GM19395 (cell line): ENCODE data around the gene KRTAP10-5.
"Not testable (repeated sequence)": the region's sequence is repeated elsewhere in the genome, so short reads cannot be mapped to it uniquely, and the experiment has no call there.

Experiments used
- ATAC-seq: cut with Tn5 transposase; IDR thresholded peaks from one replicate; pipeline ENCODE4 v1.9.1; 2021; ENCODE audit warnings: mild to moderate bottlenecking, moderate library complexity; ENCODE audit not compliant: unreplicated experiment

Gene KRTAP10-5

GRCh38 chr21:44571844-44572782 lies 8.3 kb downstream of the KRTAP10-5 start:
- ATAC-seq: no peak

DNA sequence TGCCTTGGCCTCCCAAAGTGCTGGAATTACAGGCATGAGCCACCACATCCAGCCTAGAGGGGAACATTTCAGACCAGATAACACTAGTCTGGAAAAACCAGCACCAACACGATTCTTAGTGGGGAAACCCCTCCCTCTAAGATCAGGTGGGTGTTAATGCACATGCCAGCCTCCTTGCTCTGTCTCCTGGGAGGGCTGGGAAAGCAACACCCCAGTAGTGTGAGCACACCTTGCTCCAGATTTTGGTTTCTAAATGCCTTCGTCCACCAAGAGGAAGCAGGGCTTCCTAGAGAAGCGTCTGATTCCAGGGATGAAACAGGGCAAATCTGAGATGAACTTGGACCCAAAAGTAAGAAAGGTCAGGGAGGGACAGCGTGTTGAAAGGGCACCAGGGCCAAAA lies 9.1 kb downstream of the KRTAP10-5 start:
- ATAC-seq: no peak

GRCh38 chr21:44569861-44570517 lies 10.4 kb downstream of the KRTAP10-5 start:
- ATAC-seq: no peak

- ATAC-seq: no peak
These were observed 11.5 kb downstream of the KRTAP10-5 start for GRCh38 chr21:44568667-44569556.

GRCh38 chr21:44568261-44568660 lies 12.1 kb downstream of the KRTAP10-5 start:
- ATAC-seq: no peak

DNA sequence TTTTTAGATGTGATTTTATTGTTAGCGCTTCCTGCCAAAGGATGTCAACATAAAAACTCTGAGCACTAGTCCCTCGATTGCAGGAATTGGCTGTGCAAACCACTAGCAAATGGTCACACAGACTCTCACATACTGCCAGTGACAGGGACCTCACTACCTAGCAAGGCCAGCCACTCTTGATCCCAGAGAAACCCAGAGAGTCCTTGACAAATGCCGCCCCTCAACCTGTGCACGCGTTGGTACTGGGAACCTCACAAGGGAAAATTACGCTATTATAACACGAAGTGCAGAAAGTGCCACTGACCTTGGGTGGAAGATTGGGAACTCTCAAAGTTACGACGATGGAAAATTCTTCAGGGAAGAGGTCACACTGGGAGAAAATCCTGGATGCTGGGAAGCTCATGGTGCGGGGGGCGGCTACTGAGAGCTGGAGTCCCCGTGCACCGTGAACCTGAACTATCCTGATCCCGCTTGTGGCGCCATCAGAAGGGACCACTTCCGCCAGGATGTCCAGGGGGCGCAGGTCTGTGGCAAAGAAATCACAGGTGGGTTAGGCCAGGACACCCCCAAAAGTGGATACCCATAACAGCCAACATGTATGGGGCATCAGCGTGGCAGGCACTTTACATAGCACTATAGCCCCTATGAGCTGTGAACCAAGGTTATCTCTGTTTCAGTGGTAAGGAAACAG lies 12.8 kb downstream of the KRTAP10-5 start:
- no peak for ATAC-seq

- no peak for ATAC-seq
These were observed 14.0 kb downstream of the KRTAP10-5 start for GRCh38 chr21:44566403-44566802.

- ATAC-seq: no peak
These were observed 15.4 kb downstream of the KRTAP10-5 start for GRCh38 chr21:44564886-44565598.

- no peak for ATAC-seq
These were observed 16.3 kb downstream of the KRTAP10-5 start for GRCh38 chr21:44564099-44564498.

DNA sequence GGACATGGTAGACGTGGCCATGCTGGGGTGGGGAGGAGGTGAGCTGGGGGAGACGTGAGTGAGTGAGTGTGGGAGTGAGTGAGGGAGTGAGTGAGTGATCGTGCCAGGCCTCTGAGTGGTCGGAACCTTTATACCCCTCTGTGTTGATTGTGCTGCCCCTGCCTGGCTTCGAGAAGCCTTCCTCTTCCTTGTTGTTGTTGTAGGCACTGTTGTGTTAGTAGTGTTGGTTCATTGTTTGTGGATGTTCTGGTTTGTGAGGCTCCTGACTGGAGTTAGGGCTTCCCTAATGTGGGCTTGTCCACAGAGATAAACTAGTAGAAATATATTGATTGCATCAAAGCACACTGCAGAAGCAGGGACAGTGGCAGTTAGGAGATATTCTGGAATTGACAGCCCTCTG lies 21.7 kb downstream of the KRTAP10-5 start, which contains the start of gene KRTAP10-3:
TSS of gene KRTAP10-3 (minus strand) at position 101 of the 400 bp plus-strand sequence. CDS start at position 21, 80 bp downstream.
- ATAC-seq: no peak

DNA sequence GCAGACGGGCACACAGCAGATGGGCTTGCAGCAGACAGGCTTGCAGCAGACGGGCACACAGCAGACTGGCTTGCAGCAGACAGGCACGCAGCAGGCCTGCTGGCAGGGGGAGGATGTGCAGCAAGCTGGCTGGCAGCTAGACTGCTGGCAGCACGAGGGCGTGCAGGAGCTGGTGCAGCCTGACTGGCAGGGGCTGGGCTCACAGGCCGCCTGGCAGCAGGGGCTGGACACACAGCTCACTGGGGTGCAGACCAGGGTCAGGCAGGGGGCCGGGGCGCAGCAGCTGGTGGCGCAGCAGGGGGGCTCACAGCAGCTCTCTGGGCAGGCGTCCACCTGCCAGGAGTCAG lies 22.1 kb downstream of the KRTAP10-5 start:
- ATAC-seq: not testable (repeated sequence)

- no peak for ATAC-seq
These were observed 22.7 kb downstream of the KRTAP10-5 start for GRCh38 chr21:44557491-44558328.

DNA sequence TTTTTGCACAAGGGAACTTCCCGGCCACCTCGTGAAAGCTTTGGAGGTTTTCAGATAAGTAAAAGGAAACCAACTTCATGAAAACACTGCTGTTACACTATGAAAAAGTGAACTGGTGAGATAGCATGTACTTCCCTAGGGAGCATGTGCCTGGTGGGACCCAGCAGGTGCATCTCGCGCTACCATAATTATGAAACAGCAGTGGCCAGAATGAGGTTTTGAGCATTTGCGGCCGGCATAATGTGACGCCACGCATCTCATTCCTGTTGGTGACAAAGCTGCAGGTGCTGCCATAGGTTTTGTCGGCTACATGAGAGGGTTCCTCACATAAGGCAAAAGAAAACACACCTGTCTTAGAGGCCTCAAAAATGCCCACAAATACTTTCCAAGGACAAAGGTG lies 23.5 kb downstream of the KRTAP10-5 start:
- no peak for ATAC-seq

DNA sequence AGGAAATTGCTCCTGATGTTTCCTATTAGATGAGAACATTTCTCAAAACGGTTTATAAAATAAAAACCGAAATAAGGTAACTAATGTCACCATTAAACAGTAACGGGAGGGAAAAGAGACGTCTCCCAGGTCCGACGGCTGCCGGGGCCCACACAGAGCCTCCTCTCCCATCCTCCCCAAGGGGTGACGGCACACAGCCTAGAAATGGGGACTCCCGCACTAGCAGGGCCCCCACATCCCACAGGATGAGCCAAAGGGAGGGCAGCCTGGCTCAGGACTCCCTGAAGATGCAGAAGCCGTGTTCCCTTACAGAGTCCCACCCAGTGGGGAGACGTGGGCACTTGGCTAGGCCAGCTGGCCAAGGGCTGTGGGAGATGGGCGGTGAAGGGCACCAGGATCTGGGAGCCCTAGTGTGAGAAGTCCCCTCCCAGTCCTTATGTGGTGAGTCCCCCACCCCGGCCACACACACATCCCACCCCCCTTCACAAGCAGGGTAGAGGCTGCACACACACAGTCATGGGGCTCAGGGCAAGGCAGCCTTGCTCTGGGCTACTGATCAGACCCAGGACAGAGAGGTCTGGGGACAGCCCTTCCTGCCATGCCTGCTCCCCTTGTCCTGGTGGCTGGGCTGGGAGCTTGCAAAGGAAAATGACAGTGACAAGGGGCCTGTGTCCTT lies 25.1 kb downstream of the KRTAP10-5 start:
- ATAC-seq: no peak

GRCh38 chr21:44552681-44553080 lies 27.7 kb downstream of the KRTAP10-5 start:
- ATAC-seq: no peak

GRCh38 chr21:44552136-44552535 lies 28.3 kb downstream of the KRTAP10-5 start:
- ATAC-seq: no peak

DNA sequence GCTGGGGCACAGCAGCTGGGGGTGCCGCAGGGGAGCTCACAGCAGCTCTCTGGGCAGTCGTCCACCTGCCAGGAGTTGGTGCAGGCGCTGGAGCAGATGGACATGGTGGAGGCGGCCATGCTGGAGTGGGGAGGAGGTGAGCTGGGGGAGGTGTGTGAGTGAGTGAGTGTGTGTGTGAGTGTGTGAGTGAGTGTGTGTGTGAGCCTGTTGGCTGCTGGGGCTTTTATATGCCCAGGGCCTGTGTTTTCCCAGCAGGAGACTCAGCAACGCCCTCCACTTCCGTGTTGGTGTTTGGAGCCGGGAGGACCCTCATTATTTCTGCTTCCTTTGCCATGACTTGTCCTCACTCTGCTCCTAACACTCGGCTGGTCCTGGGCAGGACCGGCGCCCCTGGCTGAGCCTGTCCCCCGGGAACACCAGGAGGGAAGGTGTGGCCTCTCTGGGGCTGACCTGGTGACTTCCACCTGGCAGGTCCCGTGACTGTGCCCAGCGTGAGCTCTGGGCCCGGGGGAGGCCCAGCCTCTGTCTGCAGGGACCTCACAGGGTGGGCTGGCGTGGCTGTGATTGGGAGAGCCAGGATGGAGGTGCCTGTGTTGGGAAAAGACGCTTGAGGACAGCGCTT lies 29.0 kb downstream of the KRTAP10-5 start, which contains the start of gene KRTAP10-2:
TSS of gene KRTAP10-2 (minus strand) at position 166 of the 622 bp plus-strand sequence. CDS start at position 119, 47 bp downstream.
- no peak for ATAC-seq

- ATAC-seq: no peak
These were observed 29.6 kb downstream of the KRTAP10-5 start for GRCh38 chr21:44550807-44551206.
